Glomerular visceral epithelial cell (primary cell): ENCODE results near the gene KRT36.

Experiments used
- DNase-seq: peaks from one replicate; pipeline ENCODE4 v3.0.0-alpha.2; 2016; ENCODE audit errors: extremely low spot score

The KRT36 gene

DNA sequence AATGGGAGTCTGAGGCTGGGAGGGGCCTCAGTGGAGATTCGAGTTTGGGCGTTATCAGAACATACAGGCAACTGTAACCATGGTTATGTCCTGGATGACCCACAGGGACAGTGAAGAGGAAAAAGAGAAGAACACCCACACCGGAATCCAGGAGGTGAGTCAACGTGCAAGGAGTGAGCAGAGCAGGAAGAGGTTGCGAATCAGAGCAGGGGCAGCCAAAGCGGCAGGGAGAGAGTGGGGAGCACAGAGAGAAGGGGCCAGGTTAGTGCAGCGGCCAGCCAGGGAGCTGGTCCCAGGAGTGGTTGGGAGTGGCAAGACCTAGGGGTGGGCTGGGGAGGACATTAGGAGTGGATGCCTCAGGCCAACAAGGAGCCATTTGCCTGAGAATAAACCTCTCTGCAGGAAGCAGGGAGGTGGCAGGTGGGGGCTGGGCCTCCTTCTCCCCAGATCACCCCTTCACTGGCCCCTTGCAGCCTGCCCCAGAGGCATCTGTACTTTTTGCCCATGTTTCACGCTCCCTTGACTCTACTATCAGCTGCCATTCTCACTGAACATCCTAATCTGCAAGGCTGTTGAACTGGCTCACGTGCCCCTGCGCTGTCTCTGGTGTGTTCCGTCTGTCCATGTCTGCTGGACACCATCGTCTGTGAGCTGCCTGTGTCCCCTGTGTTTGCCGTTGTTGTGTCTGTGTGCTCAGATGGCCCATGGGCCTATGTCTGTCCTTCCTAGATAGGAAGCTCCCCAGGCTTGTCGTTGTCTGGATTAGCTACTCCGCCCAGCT, 10.6 kb upstream of the KRT36 start:
- peak; percentile 79 for DNase-seq

DNA sequence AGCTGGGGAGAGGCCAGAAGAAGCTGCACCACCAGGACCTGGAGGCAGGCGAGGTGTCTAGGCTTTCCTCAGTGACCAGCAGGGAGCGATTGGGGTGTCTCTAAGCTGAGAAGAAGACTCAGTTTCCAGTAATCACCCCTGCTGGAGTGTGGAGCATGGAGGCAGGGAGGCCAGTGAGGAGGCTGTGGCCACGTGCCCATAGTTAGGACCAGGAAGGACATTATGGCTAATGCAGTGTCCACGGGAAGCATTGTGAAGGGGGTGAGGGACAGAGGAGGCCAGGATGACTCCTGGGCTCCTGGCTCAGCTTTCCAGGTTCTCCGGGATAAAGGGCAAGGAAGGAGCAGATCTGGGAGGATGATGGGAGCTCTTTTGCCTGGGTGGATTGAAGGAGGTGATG, 10.0 kb upstream of the KRT36 start:
- DNase-seq = no peak

DNA sequence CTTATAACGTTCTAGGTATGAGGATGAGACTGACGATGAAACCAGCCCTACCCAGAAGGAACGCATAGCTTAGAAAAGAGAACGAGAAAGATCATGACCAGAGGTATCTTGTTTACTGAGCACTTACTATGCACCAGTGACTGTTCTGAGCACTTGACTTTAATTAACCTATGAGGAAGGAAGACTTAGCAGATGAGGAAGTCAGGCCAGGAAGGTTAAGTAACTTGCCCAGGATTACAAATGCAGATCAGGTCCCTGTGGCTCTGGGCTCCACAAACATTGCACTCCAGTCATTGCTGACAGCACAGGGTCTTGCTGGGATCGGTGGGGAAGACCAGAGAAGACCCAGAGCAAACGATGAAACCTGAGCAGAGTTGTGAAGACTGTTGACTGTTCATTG, 8.6 kb upstream of the KRT36 start:
- DNase-seq = no peak

DNA sequence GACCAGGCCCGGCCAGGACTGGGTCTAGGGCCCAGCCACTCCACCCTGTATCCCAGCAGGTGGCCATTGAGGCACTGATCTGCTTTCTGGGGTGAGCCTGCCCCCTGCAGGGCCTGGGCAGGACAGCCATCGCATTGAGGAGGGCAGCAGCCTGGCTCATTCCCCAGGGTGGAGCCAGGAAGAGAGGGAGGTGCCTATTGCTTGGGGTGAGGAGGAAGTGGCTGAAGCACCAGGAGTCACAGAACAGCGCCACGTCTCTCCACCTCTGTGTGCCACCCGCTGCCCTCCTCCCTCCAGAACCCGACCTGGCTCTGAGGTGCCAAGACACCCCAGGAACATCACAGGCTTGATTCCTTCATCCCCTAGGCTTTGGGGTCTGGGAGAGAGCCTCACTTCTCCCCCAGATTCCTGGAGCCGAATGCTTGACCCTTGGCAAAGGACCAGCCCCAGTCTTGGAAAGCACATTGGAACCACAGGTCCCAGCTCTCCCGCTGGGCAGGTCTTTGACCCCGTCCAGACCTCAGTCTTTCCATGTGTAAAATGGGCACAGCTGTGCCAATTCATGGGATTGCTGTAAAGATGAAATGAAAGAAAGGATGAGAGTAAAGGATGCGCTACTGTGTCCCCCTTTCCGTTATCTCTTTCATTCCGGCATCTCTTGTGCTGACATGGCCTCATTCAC, 7.2 kb upstream of the KRT36 start:
- peak; percentile 87 for DNase-seq

DNA sequence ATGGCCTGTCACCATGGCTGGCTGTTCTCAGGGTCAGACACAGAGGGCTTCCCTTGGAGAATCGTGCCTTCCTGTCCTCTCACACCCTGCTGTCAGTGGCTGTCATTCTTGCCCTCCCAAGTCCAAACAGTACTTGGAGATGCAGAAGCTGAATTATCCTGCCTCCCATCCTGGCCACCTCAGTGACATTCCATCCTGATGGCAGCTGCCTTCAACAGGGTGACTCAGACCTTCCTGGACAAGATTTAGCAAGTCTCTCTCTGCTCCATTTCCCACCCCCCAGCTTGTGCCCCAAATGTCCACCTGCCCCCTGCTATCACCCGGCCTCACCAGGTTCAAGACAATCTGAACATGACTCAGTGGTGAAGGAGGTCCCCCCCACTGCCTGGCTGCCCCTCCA, 4.8 kb upstream of the KRT36 start:
- DNase-seq = peak; percentile 59

DNA sequence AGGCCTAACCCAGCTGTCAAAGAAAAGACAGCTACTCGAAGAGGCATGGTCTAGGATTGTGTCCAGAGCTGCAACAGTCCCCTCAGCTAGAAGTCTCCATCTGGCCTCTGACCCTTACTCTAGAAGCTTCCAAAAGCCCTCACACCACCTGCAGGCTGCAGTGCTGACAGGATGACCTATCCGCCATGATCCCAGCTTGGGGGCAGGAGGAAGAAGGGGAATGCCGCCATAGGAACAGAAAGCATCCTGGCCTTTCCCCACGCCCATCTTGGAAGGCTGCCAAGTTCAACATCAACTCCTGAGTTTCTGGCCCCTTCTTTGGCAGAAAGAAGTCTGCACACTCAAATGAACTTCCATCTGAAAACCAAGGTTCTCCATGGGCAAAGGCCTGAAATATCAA, 3.1 kb upstream of the KRT36 start:
- DNase-seq = peak; percentile 57

DNA sequence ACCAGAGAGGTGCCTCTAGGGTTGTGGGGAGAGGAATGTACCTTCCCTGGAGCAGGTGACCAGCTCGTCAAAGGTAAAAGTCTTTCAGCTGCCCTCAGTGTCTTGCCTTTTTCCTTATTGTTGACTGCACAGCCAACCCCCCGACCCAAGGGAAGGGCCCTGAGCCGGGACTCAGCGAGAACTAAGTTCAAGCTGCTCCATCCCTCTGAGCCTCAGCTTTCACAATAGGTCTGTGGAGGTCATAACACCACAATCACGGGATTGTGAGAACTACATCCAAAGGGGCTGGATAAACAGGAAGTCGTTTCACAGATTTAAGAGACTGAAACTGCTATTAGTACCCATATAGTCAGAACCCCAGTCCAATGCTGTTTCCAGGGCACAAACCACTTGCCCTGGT, 2.6 kb upstream of the KRT36 start:
- no peak for DNase-seq

DNA sequence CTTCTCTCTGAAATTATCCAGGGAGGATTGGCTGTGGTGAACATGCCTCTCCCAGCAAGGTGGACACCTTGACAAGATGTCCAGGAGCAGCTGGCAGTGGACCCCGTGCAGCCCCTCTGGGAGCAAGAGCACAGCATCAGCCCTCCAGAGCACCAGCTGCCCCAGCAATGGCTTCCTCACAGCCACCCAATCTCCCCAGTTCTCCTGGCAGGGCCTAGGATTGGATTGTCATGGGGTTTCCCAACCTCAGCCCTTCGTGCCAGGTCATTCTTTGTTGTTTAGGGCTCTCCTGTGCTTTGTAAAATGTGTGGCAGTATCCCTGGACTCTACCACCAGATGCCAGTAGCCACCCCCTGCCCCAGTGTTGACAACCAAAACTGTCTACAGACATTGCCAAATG, 1.8 kb upstream of the KRT36 start:
- DNase-seq = no peak

DNA sequence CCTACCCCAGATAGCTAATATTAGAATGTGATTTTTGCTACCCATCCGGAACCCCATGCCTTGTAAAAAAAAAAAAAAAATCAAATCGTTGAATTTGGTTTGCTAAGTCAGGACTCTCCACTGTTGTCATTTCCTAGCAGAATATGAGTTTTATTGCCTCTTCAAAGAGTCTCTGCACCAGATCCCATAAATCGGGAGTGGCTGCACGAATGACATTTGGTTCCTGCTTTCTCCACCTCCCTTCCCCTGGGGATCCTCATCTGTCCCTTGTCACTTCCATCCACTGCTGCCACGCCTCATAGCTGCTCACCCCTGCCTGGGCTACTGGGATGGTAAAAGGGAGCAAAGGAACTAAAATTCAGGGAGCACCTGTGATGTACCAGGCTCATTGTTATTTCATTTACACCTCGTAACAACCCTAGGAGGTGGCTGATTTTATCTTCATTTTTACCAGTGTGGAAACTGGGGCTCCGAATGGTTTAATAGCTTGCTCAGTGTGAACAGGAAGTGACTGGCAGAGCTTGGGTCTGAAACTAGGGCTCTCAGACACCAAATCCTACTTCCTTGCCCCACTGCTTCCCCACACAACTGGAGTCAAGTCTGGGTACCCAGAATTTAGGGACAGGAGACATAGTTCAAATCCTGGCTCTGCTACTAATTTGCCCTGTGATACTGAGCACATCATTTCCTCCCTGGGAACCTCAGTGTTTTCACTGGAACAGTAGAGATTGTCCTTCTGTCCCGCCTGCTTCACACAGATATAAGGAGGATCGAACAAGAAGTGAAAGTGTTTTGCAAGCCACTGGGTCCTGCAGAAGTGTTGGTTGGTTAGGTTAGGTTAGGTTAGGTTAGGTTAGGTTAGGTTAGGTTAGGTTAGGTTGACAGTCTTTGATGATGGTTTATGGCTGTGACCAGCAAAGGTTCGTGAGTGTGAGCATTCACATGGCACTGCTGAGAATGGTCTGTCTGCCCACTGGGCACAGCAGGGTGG, 585 bp upstream of the KRT36 start:
- DNase-seq = no peak

DNA sequence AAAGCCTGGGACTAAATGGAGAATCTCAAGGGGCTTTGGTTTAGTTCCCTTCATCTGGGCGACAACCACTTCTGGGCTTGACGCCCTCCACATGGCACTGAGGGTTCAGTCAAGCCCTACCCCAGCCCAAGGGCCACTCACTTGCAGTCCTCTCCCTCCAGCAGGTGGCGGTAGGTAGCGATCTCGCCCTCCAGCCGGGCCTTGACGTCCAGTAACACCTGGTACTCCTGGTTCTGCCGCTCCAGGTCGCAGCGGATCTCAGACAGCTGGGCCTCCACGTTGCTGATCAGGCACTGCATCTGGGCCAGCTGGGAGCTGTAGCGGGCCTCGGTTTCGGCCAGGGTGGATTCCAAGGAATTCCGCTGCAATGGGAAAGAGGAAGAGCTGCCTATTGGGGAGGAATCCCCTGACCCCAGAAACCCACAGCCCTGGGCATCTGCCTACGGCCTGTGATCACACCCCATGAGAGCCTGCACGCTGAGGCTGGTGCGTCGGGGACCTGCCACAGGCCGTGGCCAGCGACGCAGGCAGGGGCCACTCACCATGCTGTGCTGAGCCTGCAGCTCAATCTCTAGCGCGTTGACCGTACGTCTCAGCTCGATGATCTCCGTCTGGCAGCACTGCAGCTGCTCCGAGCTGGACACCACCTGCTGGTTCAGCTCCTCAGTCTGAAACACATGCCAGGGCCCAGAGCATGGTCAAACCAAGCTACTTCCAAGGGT, 2.7 kb downstream of the KRT36 start:
- no peak for DNase-seq

DNA sequence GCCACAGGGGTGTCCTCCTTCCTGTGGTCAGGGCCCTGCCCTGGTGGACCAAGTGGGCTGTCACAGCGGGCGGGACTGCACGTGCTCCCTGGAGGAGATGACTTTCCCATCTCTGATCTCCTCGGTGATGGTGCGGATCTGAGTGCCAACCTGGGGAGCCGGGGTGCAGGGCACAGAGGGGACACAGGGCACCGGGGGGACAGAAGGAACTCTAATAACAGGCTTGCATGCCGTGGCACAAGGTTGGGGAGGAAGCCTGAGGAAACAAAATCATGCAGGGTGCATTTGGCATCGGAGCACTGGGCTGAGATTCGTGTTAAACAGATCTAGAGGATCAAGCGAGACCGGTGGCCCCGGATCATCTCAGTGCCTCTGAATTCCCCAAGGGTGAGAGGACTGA, 3.4 kb downstream of the KRT36 start:
- DNase-seq = no peak

DNA sequence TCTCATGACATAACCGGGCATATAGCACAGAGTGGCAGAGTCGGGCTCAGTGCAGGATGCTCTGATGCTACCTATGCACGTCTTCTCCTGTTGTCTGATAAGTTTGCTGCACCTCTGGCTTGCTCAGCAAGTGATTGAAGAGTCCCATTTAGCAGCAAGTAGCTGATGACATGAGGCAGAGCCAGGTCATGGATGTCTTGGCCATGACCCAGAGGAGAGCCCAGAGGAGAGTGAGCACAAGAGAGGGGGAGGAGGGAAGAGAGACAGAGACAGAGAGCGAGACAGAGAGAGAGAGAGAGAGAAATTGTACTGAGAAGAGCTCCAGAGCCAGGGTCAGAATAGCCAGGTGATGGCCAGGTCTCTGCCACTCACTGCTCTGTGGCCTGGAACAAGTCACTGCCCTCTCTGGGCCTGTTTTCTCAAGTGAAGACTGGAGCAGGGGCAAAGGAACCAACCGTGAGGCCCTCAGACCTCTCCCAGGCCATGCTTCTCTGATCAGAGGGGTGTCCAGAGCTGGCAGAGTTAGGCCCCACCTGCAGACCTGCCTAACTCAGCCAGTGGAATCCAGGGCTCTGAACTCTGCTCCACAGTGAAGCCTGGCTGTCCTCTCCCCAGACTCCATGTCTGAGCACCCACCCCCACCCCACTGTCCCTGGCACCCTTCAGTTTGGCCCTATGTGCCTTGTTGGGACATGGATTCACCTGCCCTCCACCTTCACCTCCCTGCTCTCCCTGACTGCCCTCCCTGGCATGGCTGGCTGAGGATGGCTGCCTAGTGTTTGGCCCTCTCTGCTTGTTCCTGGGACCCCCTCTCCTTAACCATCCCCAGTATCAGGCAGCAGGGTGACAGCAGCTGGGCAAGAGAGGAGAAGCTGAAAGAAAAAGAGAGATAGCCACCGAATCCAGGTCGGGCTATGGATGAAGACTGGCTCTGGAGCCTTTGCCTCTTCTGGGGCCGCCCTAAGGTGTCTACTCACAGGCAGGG, 4.5 kb downstream of the KRT36 start:
- DNase-seq = no peak

DNA sequence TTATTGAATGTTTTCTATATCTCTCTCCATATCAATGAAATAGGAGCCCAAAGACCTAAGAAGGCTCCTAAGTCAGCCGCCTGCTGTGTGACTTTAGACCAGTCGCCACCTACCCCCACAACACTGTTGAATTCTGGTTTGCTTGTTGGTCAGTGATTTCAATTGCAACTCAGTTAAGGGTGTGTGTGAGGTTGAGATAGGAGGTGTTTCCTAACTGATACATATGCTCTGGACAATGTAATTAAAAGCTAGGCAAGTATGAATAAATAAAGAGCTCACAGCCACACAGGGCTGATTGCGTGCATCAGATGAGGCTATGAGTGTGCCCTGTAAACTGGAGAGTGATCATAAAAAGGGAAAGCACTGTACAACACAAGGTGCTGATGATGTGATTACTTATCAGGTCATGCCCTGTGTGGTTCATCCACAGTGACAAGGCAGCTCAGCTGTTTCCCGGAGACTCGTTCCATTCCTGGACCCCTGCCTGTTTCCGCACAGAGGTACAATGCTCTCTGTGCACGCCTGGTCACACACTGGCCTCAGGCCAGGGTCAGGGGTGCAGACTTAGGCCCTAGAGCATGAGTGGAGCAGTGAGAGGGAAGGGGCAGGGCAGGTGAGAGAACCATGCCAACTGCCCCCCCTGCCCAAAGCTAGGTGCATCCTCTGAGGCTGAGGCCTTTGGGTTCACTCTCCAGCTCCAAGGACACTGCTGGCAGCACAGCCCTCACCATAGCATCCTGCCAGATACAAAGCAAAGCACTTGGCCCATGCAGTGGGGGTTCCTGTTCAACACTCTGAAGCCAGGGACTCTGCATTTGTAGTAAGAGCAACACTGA, 5.5 kb downstream of the KRT36 start:
- peak; percentile 73 for DNase-seq

DNA sequence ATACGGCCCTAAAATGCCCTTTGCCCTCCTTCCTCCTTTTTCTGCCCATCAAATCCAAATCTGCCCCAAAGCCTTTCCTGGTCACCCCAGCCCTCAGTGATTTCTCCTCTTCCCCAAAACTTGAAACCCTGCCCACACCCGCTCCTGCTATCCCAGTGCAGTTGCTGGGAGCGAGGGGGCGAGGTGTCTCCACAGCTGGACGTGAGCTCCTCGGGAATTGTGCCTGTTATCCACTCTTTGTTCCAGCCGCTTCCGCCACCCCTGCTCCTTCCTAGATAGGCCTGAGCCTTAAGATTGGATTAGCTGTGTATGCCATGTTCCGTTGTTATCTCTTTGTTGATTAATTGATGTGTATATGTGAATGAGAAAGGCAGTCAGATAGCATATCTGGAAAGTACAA, 6.2 kb downstream of the KRT36 start:
- no peak for DNase-seq

DNA sequence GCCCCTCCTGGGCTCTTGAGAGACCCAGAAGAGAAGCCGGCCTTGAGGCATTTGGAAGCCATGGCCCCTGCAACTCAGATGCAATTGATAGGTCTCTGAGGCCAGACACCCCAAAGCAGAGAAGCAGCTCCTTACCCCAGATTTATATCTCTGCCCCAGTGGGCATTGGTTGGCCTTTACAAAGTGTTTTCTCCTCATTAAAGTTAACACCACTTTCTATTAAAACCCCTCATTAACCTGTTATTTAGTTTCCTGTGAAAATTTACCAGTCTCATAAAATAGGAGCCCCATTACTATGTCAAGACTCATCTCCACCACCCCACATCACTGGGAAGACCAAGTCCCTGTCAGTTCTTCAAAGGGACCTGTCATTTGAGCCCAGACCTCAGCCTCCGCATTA, 8.7 kb downstream of the KRT36 start, which contains the start of gene KRT35:
Gene KRT35, minus strand, starts transcription at position 116 of the 400 bp plus-strand sequence. Its CDS starts 54 bp downstream, at position 62.
- DNase-seq = no peak

DNA sequence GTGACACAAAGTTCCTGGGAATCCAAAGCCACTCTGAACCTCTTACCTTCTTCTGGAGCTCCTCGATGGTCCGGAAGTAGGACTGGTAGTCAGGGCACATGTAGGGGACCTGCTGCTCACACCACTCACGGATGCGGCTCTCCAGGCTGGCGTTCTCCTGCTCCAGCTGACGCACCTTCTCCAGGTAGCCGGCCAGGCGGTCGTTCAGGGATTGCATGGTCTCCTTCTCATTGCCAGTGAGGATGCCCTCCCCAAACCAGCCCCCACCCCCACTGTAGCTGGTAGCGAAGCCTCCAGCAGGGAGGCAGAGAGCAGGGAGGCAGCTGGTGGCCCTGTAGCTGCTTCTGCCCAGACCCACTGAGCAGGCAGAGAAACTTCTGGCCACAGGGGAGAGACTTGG, 9.1 kb downstream of the KRT36 start:
- DNase-seq = no peak

DNA sequence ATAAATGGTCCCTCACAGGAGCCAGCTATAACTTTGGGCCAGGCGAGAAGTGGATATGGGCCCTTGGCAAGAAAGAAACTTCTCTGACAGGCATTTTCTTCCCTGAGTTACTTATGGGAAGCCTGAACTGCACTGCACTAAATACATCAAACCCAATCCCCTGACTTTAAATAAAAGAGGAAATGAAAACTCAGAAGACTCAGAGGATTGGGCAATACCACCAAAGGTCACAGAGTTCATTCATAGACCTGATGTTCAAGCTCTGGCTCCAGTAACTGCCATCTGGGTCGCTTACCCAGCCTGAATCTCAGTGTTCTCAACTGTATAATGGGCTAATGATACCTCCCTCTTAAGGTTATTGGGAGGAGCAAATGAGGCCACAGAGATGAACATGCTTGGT, 9.6 kb downstream of the KRT36 start:
- DNase-seq = no peak

DNA sequence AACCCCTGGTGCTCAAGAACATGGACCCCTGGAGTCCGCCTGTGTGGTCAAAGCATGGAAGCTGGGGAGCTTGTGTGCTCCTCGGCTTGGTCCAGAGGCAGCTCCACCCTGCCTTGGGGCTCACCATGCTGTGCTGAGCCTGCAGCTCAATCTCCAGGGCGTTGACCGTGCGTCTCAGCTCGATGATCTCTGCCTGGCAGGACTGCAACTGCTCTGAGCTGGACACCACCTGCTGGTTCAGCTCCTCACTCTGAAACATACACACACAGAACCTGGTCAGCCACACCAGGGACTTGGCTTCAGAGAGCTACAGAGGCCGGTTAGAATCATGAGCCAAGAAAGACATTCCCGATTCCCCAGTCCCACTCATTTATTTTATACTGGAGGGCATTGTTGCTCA, 11.5 kb downstream of the KRT36 start:
- DNase-seq = no peak
